SIG-M5 treated with dmso at 0.1 percent for 504 hours (cell line): ENCODE measurements around the gene TARBP1.
"Not testable (repeated sequence)": the region's sequence is repeated elsewhere in the genome, so short reads cannot be mapped to it uniquely, and the experiment has no call there.

Source experiments
- DNase-seq: peaks from one replicate; lab custom pipeline; 2025; ENCODE audit not compliant: unreplicated experiment; lab: John Stamatoyannopoulos, UW

The TARBP1 gene

DNA sequence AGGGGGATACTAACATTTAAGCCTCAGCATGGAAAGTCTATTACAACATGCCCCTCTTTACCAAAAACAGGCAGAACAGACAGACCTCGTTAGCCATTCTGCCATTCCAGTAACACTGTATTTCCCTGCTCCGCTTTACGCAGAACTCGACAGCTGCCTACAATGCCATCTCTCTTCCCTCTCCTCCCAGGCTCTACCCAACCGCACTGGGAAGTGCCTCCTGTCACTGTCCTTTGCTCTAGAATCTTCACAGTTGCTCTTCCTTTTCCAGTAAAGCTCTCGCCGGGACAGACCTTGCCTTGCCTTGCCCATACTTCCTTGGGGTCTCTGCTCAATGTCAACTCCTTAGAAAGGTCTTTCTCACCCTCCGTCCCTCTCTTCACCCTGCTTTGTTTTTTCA, 82.9 kb downstream of the TARBP1 start:
- DNase-seq: no peak

- DNase-seq: peak; percentile 58
Observed at GRCh38 chr1:234395297-234395696, 83.7 kb downstream of the TARBP1 start.

DNA sequence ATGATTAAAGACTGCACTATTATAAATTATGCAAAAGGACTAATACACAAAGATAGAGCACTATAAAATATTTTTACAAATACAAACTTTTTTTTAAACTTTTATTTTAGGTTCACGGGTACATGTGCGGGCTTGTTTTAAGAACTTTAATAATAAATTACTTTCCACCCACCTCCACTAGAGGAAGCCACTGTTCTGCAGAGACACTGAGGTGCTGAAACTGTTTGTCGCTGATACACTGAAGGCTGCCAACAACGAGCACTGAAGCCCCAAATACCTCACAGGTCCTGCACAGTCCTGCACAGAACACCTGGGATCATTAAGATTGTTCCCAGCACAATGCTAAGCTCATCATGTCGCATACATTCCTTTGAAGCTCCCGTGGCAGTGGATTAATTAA, 85.8 kb downstream of the TARBP1 start:
- no peak for DNase-seq

GRCh38 chr1:234388094-234388493, 90.9 kb downstream of the TARBP1 start:
- DNase-seq: no peak

DNA sequence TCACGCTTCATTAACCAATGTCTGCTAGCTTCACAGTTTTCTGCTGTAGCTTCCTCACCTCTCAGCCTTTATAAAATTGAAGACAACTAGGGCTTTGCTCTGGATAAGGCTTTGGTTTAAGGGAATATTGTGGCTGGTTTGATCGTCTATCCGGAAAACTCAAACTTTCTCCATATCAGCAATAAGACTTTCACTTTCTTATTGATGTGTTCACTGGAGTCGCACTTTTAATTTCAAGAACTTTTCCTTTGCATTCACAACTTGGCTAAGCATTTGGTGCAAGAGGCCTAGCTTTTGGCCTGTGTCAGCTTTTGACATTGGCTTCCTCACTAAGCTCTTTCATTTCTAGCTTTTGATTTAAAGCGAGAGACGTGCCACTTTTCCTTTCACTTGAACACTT, 92.9 kb downstream of the TARBP1 start:
- no peak for DNase-seq

GRCh38 chr1:234381699-234382555, 97.1 kb downstream of the TARBP1 start:
- no peak for DNase-seq

DNA sequence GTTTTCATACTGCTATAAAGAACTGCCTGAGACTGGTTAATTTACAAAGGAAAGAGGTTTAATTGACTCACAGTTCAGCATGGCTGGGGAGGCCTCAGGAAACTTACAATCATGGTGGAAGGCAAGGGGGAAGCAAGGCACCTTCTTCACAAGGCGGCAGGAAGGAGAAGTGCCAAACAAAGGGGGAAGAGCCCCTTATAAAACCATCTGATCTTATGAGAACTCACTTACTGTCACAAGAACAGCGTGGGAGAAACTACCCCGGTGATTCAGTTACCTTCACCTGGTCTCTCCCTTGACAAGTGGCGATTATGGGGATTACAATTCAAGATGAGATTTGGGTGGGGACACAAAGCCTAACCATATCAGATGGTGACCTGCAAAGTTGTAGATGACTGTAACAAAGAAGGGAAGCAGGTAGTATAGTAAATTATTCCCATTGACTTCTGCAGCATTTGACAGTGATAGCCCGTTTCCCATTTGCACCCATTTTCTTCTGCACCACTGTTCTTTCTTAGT, 99.3 kb downstream of the TARBP1 start:
- DNase-seq: not testable (repeated sequence)

GRCh38 chr1:234375672-234376071, 103.3 kb downstream of the TARBP1 start:
- DNase-seq: no peak

- DNase-seq: no peak
Observed at GRCh38 chr1:234373959-234374254, 105.1 kb downstream of the TARBP1 start.

DNA sequence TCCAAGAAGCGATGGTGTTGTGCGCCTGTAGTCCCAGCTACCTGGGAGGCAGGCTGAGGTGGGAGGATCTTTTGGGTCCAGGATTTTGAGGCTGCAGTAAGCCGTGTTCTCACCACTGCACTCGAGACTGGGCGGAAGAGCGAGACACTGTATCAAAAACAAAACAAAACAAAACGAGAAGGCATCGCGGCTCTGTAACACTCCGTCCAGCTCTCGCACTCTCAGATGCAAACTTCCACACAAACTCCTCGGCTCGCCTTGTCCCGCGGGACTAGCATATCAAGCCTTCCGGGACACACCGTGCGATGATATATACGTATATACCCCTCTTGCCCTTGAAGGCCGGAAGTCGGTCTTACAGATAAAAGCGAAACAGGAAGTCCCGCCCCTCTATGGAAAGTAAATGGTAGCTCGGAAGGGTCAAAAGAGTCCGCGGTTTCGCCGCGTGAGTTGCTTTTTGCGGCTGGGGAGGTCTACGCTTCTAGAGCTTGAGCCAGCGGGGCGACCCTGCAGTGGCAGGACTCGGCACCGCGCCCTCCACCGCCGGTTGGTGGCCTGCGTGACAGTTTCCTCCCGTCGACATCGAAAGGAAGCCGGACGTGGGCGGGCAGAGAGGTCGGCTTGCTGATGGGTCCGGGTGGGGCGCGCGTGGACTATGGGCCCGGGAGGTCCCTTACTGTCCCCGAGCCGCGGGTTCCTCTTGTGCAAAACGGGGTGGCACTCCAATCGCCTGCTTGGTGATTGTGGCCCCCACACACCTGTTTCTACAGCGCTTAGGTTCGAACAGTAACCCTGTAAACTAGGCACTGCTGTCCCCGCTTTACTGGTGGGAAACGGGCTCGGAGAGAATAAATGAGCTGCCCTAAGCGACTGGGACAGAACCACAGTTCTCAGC, 105.7 kb downstream of the TARBP1 start, which contains the start of gene COA6:
COA6 (plus strand) TSS at position 393 of the 895 bp plus-strand sequence; CDS start at position 404, 11 bp downstream.
- peak; percentile 99 for DNase-seq

DNA sequence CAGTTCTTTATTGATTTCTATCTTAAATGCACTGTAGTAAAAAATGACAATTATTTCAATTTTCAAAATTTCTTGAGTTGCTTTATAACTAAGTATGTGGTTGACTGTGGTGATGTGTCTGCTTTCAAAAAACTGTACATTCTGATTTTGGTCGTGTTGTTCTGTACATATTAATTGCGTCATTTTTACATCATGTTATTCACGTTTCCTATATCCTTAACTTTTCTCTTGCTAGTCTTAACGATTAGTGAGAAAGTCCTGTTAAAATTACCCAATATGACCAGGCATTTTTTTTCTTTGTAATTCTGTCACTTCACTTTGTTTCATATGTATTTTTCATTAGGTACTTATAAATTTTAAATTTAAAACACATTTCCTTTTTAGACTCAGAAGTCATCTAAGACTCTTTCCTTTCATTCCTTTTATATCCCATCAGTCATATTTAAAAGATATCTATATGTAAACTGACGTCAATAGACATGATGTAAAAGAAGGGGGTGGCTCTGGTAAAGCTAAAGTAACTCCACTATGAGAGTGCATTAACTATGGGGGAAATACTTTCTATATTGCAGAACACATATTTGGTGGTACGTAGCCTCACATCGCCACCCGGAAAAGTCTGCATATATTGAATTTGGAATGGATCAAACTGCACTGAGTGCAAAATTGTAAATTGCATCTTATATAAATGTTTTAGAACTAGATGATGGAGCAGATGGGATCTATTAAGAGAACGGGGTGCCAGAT, 106.8 kb downstream of the TARBP1 start:
- DNase-seq: peak; percentile 58

DNA sequence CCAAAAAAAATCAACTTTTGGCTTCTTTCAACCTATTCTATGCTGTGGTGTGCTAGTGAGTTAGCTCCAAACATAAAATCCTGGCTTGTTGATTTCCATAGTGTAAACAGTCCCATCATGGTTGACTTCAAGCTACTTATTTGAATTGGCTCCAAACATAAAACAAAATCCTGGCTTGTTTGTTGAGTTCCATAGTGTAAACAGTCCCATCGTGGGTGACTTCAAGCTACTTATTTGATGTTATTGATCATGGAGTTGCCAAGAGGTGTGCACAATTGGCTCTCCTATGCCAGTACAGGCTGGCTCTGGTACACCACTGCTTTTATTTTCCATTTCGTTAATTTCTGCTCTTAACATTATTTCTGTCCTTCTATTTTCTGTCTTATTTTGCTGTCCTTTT, 107.6 kb downstream of the TARBP1 start:
- no peak for DNase-seq

- no peak for DNase-seq
Observed at GRCh38 chr1:234369784-234370183, 109.2 kb downstream of the TARBP1 start.

DNA sequence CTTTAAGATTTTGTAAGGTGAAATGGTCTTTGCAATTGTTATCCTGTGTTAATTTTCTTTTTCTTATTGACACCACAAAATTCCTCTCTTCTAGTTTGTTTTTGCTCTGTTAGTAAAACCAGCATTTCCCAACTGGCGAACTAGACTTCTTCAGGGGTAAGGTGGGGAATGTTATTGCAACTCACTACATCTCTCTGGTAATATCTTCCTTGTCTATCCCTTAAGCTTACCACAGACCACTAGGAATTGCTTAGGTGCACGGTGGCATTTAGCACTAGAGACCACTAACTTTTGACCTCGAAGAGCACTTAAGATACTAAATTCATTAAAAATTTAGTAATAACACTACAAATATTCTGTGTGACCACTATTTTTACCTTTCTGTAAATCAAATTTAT, 109.9 kb downstream of the TARBP1 start:
- no peak for DNase-seq

DNA sequence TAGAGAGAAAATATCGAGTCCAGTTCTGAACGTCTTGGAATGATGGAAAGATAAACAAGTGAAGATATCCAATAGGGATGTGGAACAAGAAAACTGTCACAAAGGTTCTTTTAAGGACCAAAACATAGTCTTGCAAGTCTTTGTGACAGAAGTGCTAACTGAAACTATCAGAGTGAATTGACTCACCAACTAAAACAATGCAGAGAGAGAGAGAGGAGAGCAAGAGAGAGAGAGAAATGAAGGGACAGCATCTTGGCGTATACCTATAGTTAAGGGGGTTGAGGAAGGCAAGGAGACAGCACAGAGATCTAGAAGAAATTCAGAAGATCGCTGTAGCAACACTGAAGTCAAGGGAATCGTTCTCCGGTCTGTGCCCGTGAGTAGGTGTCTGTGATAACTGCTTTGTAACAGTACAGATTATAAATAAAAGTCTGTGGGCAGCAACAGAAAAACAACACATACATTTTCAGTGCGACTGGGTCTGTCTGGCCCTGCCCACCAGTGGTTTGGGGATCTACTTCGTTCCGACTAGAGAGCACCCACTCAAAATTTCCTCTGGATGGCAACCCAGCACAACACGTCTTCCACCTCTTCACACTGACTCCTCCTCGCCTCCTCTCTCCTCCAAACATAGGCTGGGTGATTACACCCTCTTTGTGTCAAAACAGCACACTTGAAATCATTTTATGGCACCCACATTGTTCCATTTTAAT, 110.5 kb downstream of the TARBP1 start:
- DNase-seq: no peak

DNA sequence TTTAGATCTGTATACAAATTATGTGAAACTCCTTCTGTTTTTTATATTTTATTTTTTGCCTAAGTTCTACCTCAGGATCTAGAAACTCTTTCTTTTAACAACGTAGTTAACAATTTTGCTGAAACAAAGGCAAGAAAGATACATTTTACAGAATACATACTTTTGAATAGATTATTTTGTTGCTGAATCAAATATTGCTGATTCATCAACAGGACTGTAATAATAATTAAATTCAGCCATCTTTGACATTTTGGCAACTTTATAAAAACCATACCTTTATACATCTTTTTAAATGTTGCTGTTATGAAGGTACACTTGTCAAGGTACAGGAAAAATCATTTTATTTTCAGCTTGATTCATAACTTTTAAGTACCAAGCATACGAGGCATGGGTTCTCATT, 116.4 kb downstream of the TARBP1 start:
- DNase-seq: no peak

DNA sequence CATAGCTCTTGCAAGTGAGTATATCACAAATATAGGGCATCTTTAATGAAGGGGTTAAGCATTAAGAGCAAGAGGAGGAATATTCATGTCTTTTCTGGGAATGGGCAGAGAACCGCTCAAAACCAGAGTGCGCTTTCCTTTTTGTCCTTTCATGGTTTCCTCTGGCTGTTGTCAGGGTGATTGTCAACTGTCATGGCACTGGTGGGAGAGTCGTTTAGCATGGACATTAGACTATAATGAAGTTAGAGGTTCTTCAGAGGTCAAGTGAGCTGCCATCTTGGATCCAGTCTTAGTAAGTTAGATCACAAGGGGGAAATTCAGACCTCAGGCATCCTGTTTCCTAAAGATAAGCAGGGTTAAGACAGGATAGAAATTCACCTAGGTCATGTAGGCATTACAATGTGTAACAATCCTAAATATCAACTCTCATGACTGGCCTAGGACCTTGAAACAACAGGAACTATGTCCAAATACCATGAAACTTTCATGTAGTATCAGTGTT, 117.8 kb downstream of the TARBP1 start:
- DNase-seq: no peak

- DNase-seq: no peak
Observed at GRCh38 chr1:234357831-234358230, 121.1 kb downstream of the TARBP1 start.

- DNase-seq: peak; percentile 25
Observed at GRCh38 chr1:234356615-234357269, 122.2 kb downstream of the TARBP1 start.
